BJ (cell line): ENCODE results near the gene PDZRN4. TPM values are rescaled to one million over a fixed set of nuclear protein-coding genes. Genes with fewer than 3 reads are reported as not detected.
"Not testable (repeated sequence)": the region's sequence is repeated elsewhere in the genome, so short reads cannot be mapped to it uniquely, and the experiment has no call there.

ENCODE experiments used
- CTCF ChIA-PET: fragments of 350-600 bp; formaldehyde crosslinking; extraction: SDS; loops from one replicate; lab custom pipeline; 2021; ENCODE audit warnings: antibody characterized with exemption, inconsistent platforms; lab: Yijun Ruan, JAX
- POLR2A ChIA-PET: fragments of 300-600 bp; sonication (Branson Sonifier 250); formaldehyde crosslinking; extraction: SDS; loops from one replicate; lab custom pipeline; 2021; ENCODE audit warnings: antibody characterized with exemption; lab: Charles Lee
- DNase-seq: peaks from one replicate; pipeline ENCODE4 v3.0.0-alpha.2; 2011; ENCODE audit warnings: low read depth
- H3K27me3 ChIP-seq: 2 replicates; pipeline ENCODE4 v1.6.0; 2011; ENCODE audit warnings: low read length; ENCODE audit not compliant: control insufficient read depth, insufficient read depth
- H3K36me3 ChIP-seq: 2 replicates; pipeline ENCODE4 v1.5.1; 2011; ENCODE audit warnings: low read length; ENCODE audit not compliant: control insufficient read depth, insufficient read depth
- H3K4me3 ChIP-seq: 2 replicates; pipeline ENCODE4 v1.5.1; 2011; ENCODE audit warnings: low read depth, mild to moderate bottlenecking, control low read depth, low read length
- CTCF ChIP-seq: IDR thresholded peaks from 2 replicates; pipeline ENCODE4 v1.5.1; 2011; ENCODE audit warnings: low read depth, mild to moderate bottlenecking, control low read depth, inconsistent platforms, low read length, moderate library complexity; ENCODE audit not compliant: insufficient read depth
- polyA plus RNA-seq: library from polyadenylated mRNA; depleted of rRNA; stranded (reverse); fragments of >200 nt; gene quantifications from 2 replicates; pipeline ENCODE4 v1.2.3, GENCODE V29; 2011

Gene PDZRN4
- polyA plus RNA-seq, 1 experiment = not detected

GRCh38 chr12:41310367-41310766, 122.2 kb downstream of the PDZRN4 start:
- no peaks in the 10 kb centered on the region for H3K27me3 ChIP-seq
- DNase-seq = no peak
- H3K36me3 ChIP-seq = no peaks in the 10 kb centered on the region
- CTCF ChIA-PET = no interaction called here
- POLR2A ChIA-PET = no interaction called here
- H3K4me3 ChIP-seq = no peak overlapping the region
- TF ChIP-seq CTCF = no peak

GRCh38 chr12:41311883-41312282, 123.8 kb downstream of the PDZRN4 start:
- TF ChIP-seq CTCF = no peak
- no peaks in the 10 kb centered on the region for H3K27me3 ChIP-seq
- H3K4me3 ChIP-seq = no peak overlapping the region
- POLR2A ChIA-PET = no interaction called here
- no peaks in the 10 kb centered on the region for H3K36me3 ChIP-seq
- CTCF ChIA-PET = no interaction called here
- no peak for DNase-seq

- POLR2A ChIA-PET, DNase-seq, CTCF ChIA-PET, H3K27me3 ChIP-seq, H3K36me3 ChIP-seq, H3K4me3 ChIP-seq: not testable (repeated sequence)
Observed at GRCh38 chr12:41312451-41312850, 124.3 kb downstream of the PDZRN4 start.

- no peak for DNase-seq
- CTCF ChIA-PET = no interaction called here
- POLR2A ChIA-PET = no interaction called here
- no peaks in the 10 kb centered on the region for H3K27me3 ChIP-seq
- no peaks in the 10 kb centered on the region for H3K36me3 ChIP-seq
- no peak for TF ChIP-seq CTCF
- H3K4me3 ChIP-seq = no peak overlapping the region
Observed at GRCh38 chr12:41325336-41325735, 137.2 kb downstream of the PDZRN4 start.

- no peak for TF ChIP-seq CTCF
- POLR2A ChIA-PET = no interaction called here
- CTCF ChIA-PET = interaction anchor here (0.7 to 1.3 kb wide), 3 partner anchors 11 to 38 kb away, joined by 3 read pairs; no protein-coding TSS in a partner anchor
- no peaks in the 10 kb centered on the region for H3K27me3 ChIP-seq
- H3K4me3 ChIP-seq = no peak overlapping the region
- no peak for DNase-seq
- H3K36me3 ChIP-seq = no peaks in the 10 kb centered on the region
Observed at GRCh38 chr12:41327096-41327895, 139.2 kb downstream of the PDZRN4 start.

- H3K36me3 ChIP-seq = no peaks in the 10 kb centered on the region
- ChIA-PET CTCF (no interaction called here), POLR2A (no interaction called here)
- H3K4me3 ChIP-seq = no peak overlapping the region
- no peaks in the 10 kb centered on the region for H3K27me3 ChIP-seq
- DNase-seq = no peak
- no peak for TF ChIP-seq CTCF
Observed at GRCh38 chr12:41333974-41334373, 145.9 kb downstream of the PDZRN4 start.
